ENCODE results near the gene DHX8.
A peak's percentile ranks its signal among the peaks of the same experiment; 100 is the strongest.
"Not testable (repeated sequence)": the region's sequence is repeated elsewhere in the genome, so short reads cannot be mapped to it uniquely, and the experiment has no call there.

DHX8 gene

GRCh38 chr17:43471585-43472160, 12.1 kb upstream of the DHX8 start:
- no peak for TF ChIP-seq PAX5 (IDR thresholded peaks at IDR 0.05; ENCODE audit: insufficient read depth, low read length, severe bottlenecking)
- TF ChIP-seq SPI1 (IDR thresholded peaks at IDR 0.05; ENCODE audit: low read depth, low read length): no peak
- no peak for TF ChIP-seq TAF1 (IDR thresholded peaks at IDR 0.05; ENCODE audit: low read depth, low read length)
- no peak for DNase-seq (ENCODE audit: insufficient read length, low spot score)
- FAIRE-seq: no peak

DNA sequence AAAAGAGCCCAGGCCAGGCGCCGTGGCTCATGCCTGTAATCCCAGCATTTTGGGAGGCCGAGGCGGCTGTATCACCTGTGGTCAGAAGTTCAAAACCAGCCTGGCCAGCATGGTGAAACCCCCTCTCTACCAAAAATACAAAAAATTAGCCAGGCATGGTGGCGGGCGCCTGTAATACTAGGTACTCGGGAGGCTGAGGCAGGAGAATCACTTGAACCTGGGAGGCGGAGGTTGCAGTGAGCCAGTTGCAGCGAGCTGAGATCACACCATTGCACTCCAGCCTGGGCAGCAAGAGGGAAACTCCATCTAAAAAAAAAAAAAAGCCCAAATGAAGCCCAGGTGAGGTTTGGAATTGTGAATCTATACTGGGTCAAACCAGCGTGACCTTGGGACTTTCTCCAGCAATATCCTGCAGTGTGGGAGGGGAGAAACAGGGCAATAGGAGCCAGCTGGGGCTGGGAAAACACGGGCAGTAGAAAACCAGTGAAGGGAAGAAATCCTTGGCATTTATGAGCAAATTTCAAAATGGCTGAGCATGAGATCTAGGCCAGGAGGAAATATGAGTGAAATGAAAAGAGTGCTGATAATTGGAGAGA, 8.2 kb upstream of the DHX8 start:
- DNase-seq (ENCODE audit: insufficient read length, low spot score): no peak
- no peak for FAIRE-seq
- no peak for TF ChIP-seq POU2F2 (IDR thresholded peaks at IDR 0.05; ENCODE audit: low read depth, low read length)
- no peak for TF ChIP-seq POLR2A (IDR thresholded peaks at IDR 0.05; ENCODE audit: low read depth, low read length)
- no peak for TF ChIP-seq PAX5 (IDR thresholded peaks at IDR 0.05; ENCODE audit: insufficient read depth, low read length, severe bottlenecking)
- no peak for TF ChIP-seq TAF1 (IDR thresholded peaks at IDR 0.05; ENCODE audit: low read depth, low read length)

DNA sequence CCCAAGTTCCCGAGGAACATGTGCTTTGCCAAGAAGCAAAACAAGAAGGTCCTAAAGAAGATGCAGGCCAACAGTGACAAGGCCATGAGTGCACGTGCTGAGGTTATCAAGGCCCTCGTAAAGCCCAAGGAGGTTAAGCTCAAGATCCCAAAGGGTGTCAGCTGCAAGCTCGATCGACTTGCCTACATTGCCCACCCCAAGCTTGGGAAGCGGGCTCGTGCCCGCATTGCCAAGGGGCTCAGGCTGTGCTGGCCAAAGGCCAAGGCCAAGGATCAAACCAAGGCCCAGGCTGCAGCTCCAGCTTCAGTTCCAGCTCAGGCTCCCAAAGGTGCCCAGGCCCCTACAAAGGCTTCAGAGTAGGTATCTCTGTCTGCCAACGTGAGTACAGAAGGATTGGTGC, 7.5 kb upstream of the DHX8 start:
- FAIRE-seq; DNase-seq (ENCODE audit: insufficient read length, low spot score): not testable (repeated sequence)

DNA sequence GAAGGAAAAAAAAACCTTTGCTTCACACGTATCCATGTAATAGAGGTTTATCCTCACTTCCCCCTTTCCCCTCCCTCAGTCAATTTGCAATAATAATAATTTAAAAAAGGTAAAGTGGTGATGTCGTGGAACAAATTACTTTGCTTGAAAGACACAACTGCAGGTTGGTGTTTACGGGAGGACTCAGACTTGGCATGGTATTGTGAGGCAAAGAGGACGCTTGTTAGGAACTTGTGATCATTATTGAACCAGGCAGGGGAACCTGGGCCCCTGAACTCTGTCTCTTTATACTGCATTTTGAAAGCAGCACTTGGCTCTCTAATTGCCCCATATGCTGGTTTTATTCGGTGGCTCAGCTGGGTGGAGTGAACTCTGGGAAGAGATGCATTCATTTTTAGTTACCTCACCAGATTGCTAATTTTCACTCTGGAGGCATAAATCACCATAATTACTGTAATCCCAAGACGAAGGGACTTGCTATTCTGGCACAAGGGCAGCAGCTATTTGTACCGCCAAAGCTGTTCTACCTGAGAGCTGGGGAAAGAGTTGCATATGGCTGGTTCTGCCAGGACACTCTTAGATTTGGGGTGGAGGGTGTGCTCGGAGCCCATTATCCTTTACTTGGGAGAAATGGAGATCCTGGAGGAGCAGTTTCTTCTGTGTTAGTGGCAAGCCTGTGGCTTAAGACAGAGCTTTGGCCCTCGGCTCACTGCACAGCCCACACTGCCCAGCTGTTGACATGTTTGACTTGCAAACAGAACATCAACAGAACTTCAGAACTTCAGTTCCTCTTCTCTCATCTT, 5.7 kb upstream of the DHX8 start:
- no peak for TF ChIP-seq POU2F2 (IDR thresholded peaks at IDR 0.05; ENCODE audit: low read depth, low read length)
- no peak for TF ChIP-seq TAF1 (IDR thresholded peaks at IDR 0.05; ENCODE audit: low read depth, low read length)
- no peak for TF ChIP-seq PAX5 (IDR thresholded peaks at IDR 0.05; ENCODE audit: insufficient read depth, low read length, severe bottlenecking)
- no peak for TF ChIP-seq POLR2AphosphoS5 (IDR thresholded peaks at IDR 0.05; ENCODE audit: low read depth, low read length)
- TF ChIP-seq SPI1 (IDR thresholded peaks at IDR 0.05; ENCODE audit: low read depth, low read length): no peak
- TF ChIP-seq POLR2A (IDR thresholded peaks at IDR 0.05; ENCODE audit: low read depth, low read length): no peak
- FAIRE-seq (no peak), DNase-seq (ENCODE audit: insufficient read length, low spot score) (no peak)

GRCh38 chr17:43479948-43480347, 3.8 kb upstream of the DHX8 start:
- DNase-seq (ENCODE audit: insufficient read length, low spot score) (no peak), FAIRE-seq (no peak)
- TF ChIP-seq POLR2AphosphoS5 (IDR thresholded peaks at IDR 0.05; ENCODE audit: low read depth, low read length) (no peak), SPI1 (IDR thresholded peaks at IDR 0.05; ENCODE audit: low read depth, low read length) (no peak), PAX5 (IDR thresholded peaks at IDR 0.05; ENCODE audit: insufficient read depth, low read length, severe bottlenecking) (no peak), POLR2A (IDR thresholded peaks at IDR 0.05; ENCODE audit: low read depth, low read length) (no peak), POU2F2 (IDR thresholded peaks at IDR 0.05; ENCODE audit: low read depth, low read length) (no peak), TAF1 (IDR thresholded peaks at IDR 0.05; ENCODE audit: low read depth, low read length) (no peak)

DNA sequence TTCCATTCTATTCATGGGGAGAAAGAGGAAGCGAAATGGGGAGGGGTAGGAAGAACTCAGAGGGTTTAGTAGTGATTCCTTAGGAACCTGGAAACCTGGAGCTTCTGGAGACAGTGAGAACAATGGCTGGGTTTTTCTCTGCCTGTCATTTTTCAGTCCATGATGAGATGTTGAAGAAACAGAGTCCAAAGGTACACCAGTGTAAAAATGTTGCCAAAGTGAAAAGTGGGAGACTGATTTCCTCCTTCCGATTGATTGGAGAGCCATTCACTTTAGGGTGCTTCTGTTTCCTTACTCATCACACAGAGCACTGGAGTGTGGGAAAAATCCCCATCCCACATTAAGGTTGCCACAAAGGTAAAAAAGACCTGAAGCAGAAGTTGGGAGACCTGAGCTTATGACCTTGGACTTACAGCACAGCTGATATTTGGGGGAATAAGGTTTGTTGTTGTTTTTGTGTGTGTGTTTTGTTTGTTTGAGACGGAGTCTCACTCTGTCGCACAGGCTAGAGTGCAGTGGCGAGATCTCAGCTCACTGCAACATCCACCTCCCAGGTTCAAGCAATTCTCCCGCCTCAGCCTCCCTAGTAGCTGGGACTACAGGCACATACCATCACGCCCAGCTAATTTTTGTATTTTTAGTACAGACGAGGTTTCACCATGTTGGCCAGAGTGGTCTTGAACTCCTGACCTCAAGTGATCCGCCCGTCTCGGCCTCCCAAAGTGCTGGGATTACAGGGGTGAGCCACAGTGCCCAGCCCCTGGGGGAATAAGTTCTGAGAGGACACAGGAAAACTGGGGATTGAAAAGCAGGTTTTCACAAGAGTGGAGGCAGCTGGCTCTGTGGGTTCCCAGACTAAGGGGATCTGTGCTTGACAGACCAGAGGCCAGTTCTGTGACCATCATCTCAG, 1.4 kb upstream of the DHX8 start:
- no peak for FAIRE-seq
- TF ChIP-seq TAF1 (IDR thresholded peaks at IDR 0.05; ENCODE audit: low read depth, low read length) (no peak), PAX5 (IDR thresholded peaks at IDR 0.05; ENCODE audit: insufficient read depth, low read length, severe bottlenecking) (no peak), SPI1 (IDR thresholded peaks at IDR 0.05; ENCODE audit: low read depth, low read length) (no peak), POLR2A (IDR thresholded peaks at IDR 0.05; ENCODE audit: low read depth, low read length) (no peak), POU2F2 (IDR thresholded peaks at IDR 0.05; ENCODE audit: low read depth, low read length) (no peak), POLR2AphosphoS5 (IDR thresholded peaks at IDR 0.05; ENCODE audit: low read depth, low read length) (no peak)
- DNase-seq (ENCODE audit: insufficient read length, low spot score): no peak

DNA sequence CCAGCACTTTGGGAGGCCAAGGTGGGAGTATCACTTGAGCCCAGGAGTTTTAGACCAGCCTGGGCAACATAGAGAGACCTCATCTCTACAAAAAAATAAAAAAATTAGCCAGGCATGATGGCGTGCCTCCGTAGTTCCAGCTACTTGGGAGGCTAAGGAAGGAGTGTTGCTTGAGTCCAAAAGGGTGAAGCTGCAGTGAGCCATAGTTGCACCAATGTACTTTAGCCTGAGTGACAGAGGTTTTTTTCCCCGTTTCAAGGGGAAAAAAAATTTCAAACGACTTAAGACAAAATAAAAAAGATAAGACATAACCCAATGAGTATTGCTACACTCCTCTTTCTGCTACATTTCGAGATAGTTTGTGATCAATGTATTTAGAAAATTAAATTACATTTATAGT, 6.8 kb downstream of the DHX8 start:
- FAIRE-seq: no peak
- DNase-seq (ENCODE audit: insufficient read length, low spot score): no peak
- TF ChIP-seq SPI1 (IDR thresholded peaks at IDR 0.05; ENCODE audit: low read depth, low read length) (no peak), POLR2A (IDR thresholded peaks at IDR 0.05; ENCODE audit: low read depth, low read length) (no peak), POU2F2 (IDR thresholded peaks at IDR 0.05; ENCODE audit: low read depth, low read length) (no peak), TAF1 (IDR thresholded peaks at IDR 0.05; ENCODE audit: low read depth, low read length) (no peak), POLR2AphosphoS5 (IDR thresholded peaks at IDR 0.05; ENCODE audit: low read depth, low read length) (no peak), PAX5 (IDR thresholded peaks at IDR 0.05; ENCODE audit: insufficient read depth, low read length, severe bottlenecking) (no peak)

- FAIRE-seq; DNase-seq (ENCODE audit: insufficient read length, low spot score): not testable (repeated sequence)
These were observed 25.7 kb downstream of the DHX8 start for GRCh38 chr17:43509440-43509839.

DNA sequence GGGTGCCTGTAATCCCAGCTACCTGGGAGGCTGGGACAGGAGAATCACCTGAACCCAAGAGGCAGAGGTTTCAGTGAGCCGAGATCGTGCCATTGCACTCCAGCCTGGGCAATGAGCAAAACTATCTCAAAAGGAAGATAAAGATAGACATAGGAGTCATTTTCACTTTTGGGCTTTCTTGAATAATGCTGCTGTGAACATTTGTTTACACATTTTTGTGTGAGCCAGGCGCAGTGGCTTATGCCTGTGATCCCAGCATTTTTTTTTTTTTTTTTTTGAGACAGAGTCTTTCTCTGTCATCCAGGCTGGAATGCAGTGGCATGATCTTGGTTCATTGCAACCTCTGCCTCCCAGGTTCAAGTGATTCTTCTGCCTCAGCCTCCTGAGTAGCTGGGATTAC, 27.4 kb downstream of the DHX8 start:
- not testable (repeated sequence) for FAIRE-seq; DNase-seq (ENCODE audit: insufficient read length, low spot score)

DNA sequence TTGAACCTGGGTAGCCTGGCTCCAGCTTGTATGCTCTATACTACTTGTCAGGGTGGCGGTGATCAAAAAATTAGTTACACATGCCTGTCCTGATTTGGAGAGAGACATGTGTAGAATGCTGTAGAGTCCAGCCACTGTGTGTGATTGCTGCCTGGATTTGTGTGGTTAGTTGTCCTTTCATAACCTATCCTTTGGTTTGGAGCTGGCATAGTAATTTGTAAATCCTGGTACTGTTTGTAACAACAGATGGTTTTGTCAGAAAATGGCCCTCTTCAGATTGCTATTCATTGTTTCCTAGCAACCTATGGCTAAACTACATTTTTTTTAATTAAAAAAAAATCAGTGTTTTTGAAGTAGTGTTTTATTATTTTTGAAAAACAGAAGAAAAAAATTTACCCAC, 31.9 kb downstream of the DHX8 start:
- FAIRE-seq (peak; percentile 28), DNase-seq (ENCODE audit: insufficient read length, low spot score) (no peak)
- TF ChIP-seq TAF1 (IDR thresholded peaks at IDR 0.05; ENCODE audit: low read depth, low read length) (no peak), POLR2AphosphoS5 (IDR thresholded peaks at IDR 0.05; ENCODE audit: low read depth, low read length) (no peak), POLR2A (IDR thresholded peaks at IDR 0.05; ENCODE audit: low read depth, low read length) (no peak), PAX5 (IDR thresholded peaks at IDR 0.05; ENCODE audit: insufficient read depth, low read length, severe bottlenecking) (no peak), POU2F2 (IDR thresholded peaks at IDR 0.05; ENCODE audit: low read depth, low read length) (no peak), SPI1 (IDR thresholded peaks at IDR 0.05; ENCODE audit: low read depth, low read length) (no peak)

Data from GM12891 (cell line).